ENCODE data around the gene FANCE.
"Not testable (repeated sequence)": the region's sequence is repeated elsewhere in the genome, so short reads cannot be mapped to it uniquely, and the experiment has no call there.

The FANCE gene

GRCh38 chr6:35500782-35501181 is 48.6 kb downstream of the FANCE start:
- DNase-seq = peak; percentile 48

- no peak for DNase-seq
These were observed 49.6 kb downstream of the FANCE start for GRCh38 chr6:35501784-35502183.

GRCh38 chr6:35503534-35503933 is 51.4 kb downstream of the FANCE start:
- no peak for DNase-seq

- DNase-seq = no peak
These were observed 53.9 kb downstream of the FANCE start for GRCh38 chr6:35505999-35506412.

GRCh38 chr6:35506536-35506935 is 54.4 kb downstream of the FANCE start:
- DNase-seq = no peak

GRCh38 chr6:35507221-35507620 is 55.1 kb downstream of the FANCE start:
- DNase-seq = no peak

GRCh38 chr6:35508027-35508426 is 55.9 kb downstream of the FANCE start:
- no peak for DNase-seq

- no peak for DNase-seq
These were observed 56.4 kb downstream of the FANCE start for GRCh38 chr6:35508542-35508941.

- no peak for DNase-seq
These were observed 58.9 kb downstream of the FANCE start for GRCh38 chr6:35510916-35511561.

- no peak for DNase-seq
These were observed 59.4 kb downstream of the FANCE start for GRCh38 chr6:35511562-35511941.

- DNase-seq = no peak
These were observed 59.9 kb downstream of the FANCE start for GRCh38 chr6:35512006-35512405.

- DNase-seq = no peak
These were observed 60.6 kb downstream of the FANCE start, which contains the start of gene TULP1 for GRCh38 chr6:35512740-35513139. Gene TULP1 (minus strand): TSS chr6:35512896. CDS start chr6:35512858, 38 bp downstream.

GRCh38 chr6:35514587-35514986 is 62.4 kb downstream of the FANCE start:
- DNase-seq = no peak

- not testable (repeated sequence) for DNase-seq
These were observed 63.8 kb downstream of the FANCE start for GRCh38 chr6:35515939-35516338.
